Type B pancreatic cell (in vitro differentiated cells): ENCODE results near the gene TMC5. TPM values are rescaled to one million over a fixed set of nuclear protein-coding genes. Genes with fewer than 3 reads are reported as not detected.

Experiments
- DNase-seq: peaks from one replicate; pipeline ENCODE4 v3.0.0; 2021; ENCODE audit warnings: mixed read lengths; ENCODE audit not compliant: unreplicated experiment; ENCODE audit errors: extremely low spot score
- H3K27ac Mint-ChIP-seq: 2 replicates; pipeline ENCODE4 v1.8.0; 2021; ENCODE audit warnings: mild to moderate bottlenecking, mixed read lengths
- H3K27me3 Mint-ChIP-seq: 2 replicates; pipeline ENCODE4 v1.8.0; 2021; ENCODE audit warnings: mixed read lengths
- H3K36me3 Mint-ChIP-seq: 2 replicates; pipeline ENCODE4 v1.8.0; 2021; ENCODE audit warnings: mixed read lengths
- H3K4me1 Mint-ChIP-seq: one replicate; pipeline ENCODE4 v1.8.0; 2021; ENCODE audit warnings: mixed read lengths; ENCODE audit not compliant: unreplicated experiment
- H3K4me3 Mint-ChIP-seq: 2 replicates; pipeline ENCODE4 v1.8.0; 2021; ENCODE audit warnings: mild to moderate bottlenecking, mixed read lengths
- H3K9me3 Mint-ChIP-seq: 2 replicates; pipeline ENCODE4 v1.8.0; 2021; ENCODE audit warnings: mixed read lengths
- total RNA-seq: library from RNA; stranded (reverse); gene quantifications from 2 replicates; pipeline ENCODE4 v1.2.1, GENCODE V29; 2021; ENCODE audit warnings: low replicate concordance
- TF ChIP-seq, protein P1 (sequence below): fragments of 200-600 bp; sonication (generic); conservative IDR thresholded peaks from 2 replicates; pipeline ENCODE4 v1.5.0; 2021; ENCODE audit warnings: antibody characterized with exemption, mild to moderate bottlenecking

The TMC5 gene
- total RNA-seq, 1 donor from 2014 or later: 9.1 TPM

DNA sequence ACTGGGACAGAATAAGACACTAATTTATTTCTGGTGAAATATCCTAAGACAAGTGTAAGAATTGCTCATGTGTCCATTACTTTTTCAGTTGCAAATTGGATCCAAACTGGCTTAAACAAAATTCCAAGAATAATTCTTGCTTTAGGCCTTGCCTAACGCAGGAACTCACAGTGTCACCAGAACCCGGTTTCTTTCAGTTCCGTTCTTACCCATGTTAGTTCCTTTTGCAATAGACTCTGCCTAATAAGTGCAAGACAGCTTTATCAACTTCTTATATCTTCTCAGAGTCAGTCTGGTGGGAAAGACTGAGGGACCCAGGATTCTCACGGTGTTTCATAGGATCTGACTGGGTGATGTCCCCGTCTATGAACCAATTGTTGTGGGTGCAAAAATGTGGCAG is 79.5 kb downstream of the TMC5 start:
- Mint-ChIP-seq H3K4me3 (no peak overlapping the region), H3K36me3 (peaks cover 18% of the 10 kb centered on the region), H3K9me3 (no peaks in the 10 kb centered on the region), H3K4me1 (no peaks in the 10 kb centered on the region), H3K27ac (no peak overlapping the region), H3K27me3 (no peaks in the 10 kb centered on the region)
- TF ChIP-seq, protein P1, sequence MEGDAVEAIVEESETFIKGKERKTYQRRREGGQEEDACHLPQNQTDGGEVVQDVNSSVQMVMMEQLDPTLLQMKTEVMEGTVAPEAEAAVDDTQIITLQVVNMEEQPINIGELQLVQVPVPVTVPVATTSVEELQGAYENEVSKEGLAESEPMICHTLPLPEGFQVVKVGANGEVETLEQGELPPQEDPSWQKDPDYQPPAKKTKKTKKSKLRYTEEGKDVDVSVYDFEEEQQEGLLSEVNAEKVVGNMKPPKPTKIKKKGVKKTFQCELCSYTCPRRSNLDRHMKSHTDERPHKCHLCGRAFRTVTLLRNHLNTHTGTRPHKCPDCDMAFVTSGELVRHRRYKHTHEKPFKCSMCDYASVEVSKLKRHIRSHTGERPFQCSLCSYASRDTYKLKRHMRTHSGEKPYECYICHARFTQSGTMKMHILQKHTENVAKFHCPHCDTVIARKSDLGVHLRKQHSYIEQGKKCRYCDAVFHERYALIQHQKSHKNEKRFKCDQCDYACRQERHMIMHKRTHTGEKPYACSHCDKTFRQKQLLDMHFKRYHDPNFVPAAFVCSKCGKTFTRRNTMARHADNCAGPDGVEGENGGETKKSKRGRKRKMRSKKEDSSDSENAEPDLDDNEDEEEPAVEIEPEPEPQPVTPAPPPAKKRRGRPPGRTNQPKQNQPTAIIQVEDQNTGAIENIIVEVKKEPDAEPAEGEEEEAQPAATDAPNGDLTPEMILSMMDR: no peak
- DNase-seq: no peak

- Mint-ChIP-seq H3K27ac (no peak overlapping the region), H3K9me3 (no peaks in the 10 kb centered on the region), H3K27me3 (no peaks in the 10 kb centered on the region), H3K4me1 (no peaks in the 10 kb centered on the region), H3K4me3 (no peak overlapping the region), H3K36me3 (peaks cover 26% of the 10 kb centered on the region)
- no peak for DNase-seq
- TF ChIP-seq, protein P1: no peak
Measured at GRCh38 chr16:19499006-19499405, 81.3 kb downstream of the TMC5 start.

GRCh38 chr16:19499481-19499880 is 81.8 kb downstream of the TMC5 start:
- H3K27ac Mint-ChIP-seq: no peak overlapping the region
- TF ChIP-seq, protein P1: no peak
- H3K27me3 Mint-ChIP-seq: no peaks in the 10 kb centered on the region
- H3K36me3 Mint-ChIP-seq: peaks cover 28% of the 10 kb centered on the region
- no peaks in the 10 kb centered on the region for H3K4me1 Mint-ChIP-seq
- DNase-seq: no peak
- no peaks in the 10 kb centered on the region for H3K9me3 Mint-ChIP-seq
- no peak overlapping the region for H3K4me3 Mint-ChIP-seq

GRCh38 chr16:19502395-19503131 is 84.9 kb downstream of the TMC5 start:
- DNase-seq: peak; percentile 78
- H3K4me3 Mint-ChIP-seq: no peak overlapping the region
- peaks cover 42% of the 10 kb centered on the region for H3K36me3 Mint-ChIP-seq
- no peak overlapping the region for H3K27ac Mint-ChIP-seq
- no peaks in the 10 kb centered on the region for H3K9me3 Mint-ChIP-seq
- TF ChIP-seq, protein P1: peak; percentile 90
- peaks cover 6% of the 10 kb centered on the region for H3K4me1 Mint-ChIP-seq
- H3K27me3 Mint-ChIP-seq: no peaks in the 10 kb centered on the region

DNA sequence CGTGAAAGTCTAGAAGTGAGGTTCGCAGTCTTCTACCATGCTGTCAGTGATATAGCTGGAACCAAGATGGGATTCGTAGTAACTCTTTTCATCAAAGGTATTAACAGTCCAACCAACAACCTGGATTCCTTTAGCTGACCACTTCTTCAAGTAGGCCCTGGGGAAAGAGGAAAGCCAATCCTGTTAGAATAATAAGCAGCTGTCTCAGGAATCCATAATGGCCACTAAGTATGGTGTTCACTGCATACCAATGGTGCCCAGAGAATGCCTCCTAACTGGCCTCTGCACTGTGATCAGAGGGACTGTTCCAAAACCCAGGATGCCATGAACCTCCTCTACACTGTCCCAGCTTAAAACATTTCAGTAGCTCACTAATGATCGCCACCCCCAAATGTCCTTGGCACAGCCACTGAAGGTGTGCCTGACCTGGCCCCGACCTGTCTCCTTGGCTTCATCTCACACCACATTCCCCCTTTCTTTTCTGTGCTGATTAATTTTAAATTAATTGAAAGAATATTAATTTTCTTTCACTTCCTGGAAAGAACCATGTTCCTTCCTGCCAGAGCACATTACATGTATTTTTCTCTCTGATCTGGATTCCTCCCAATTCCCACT is 85.9 kb downstream of the TMC5 start:
- peaks cover 39% of the 10 kb centered on the region for H3K36me3 Mint-ChIP-seq
- H3K27me3 Mint-ChIP-seq: no peaks in the 10 kb centered on the region
- TF ChIP-seq, protein P1: no peak
- H3K9me3 Mint-ChIP-seq: no peaks in the 10 kb centered on the region
- no peak overlapping the region for H3K4me3 Mint-ChIP-seq
- H3K27ac Mint-ChIP-seq: no peak overlapping the region
- DNase-seq: no peak
- peaks cover 6% of the 10 kb centered on the region for H3K4me1 Mint-ChIP-seq
